ENCODE measurements around the gene DBP.

DBP gene

GRCh38 chr19:48678201-48678600, 41.0 kb upstream of the DBP start:
- TF ChIP-seq CTCF (conservative IDR thresholded peaks at IDR 0.05; ENCODE audit: control insufficient read depth, insufficient read depth, low read depth, low read length): no peak
- no peak for DNase-seq (ENCODE audit: low read depth)
- no peak overlapping the region for H3K4me3 ChIP-seq (ENCODE audit: control insufficient read depth, low read depth, low read length)

- DNase-seq (ENCODE audit: low read depth): no peak
- no peak overlapping the region for H3K4me3 ChIP-seq (ENCODE audit: control insufficient read depth, low read depth, low read length)
- no peak for TF ChIP-seq CTCF (conservative IDR thresholded peaks at IDR 0.05; ENCODE audit: control insufficient read depth, insufficient read depth, low read depth, low read length)
Measured at GRCh38 chr19:48676887-48677286, 39.7 kb upstream of the DBP start.

- no peak for TF ChIP-seq CTCF (conservative IDR thresholded peaks at IDR 0.05; ENCODE audit: control insufficient read depth, insufficient read depth, low read depth, low read length)
- no peak overlapping the region for H3K4me3 ChIP-seq (ENCODE audit: control insufficient read depth, low read depth, low read length)
- no peak for DNase-seq (ENCODE audit: low read depth)
Measured at GRCh38 chr19:48676487-48676886, 39.3 kb upstream of the DBP start.

- TF ChIP-seq CTCF (conservative IDR thresholded peaks at IDR 0.05; ENCODE audit: control insufficient read depth, insufficient read depth, low read depth, low read length): peak; percentile 88
- no peak overlapping the region for H3K4me3 ChIP-seq (ENCODE audit: control insufficient read depth, low read depth, low read length)
- DNase-seq (ENCODE audit: low read depth): peak; percentile 80
Measured at GRCh38 chr19:48674921-48675824, 38.0 kb upstream of the DBP start.

GRCh38 chr19:48674216-48674809, 37.1 kb upstream of the DBP start:
- H3K4me3 ChIP-seq (ENCODE audit: control insufficient read depth, low read depth, low read length): no peak overlapping the region
- no peak for DNase-seq (ENCODE audit: low read depth)
- TF ChIP-seq CTCF (conservative IDR thresholded peaks at IDR 0.05; ENCODE audit: control insufficient read depth, insufficient read depth, low read depth, low read length): no peak

GRCh38 chr19:48673436-48674100, 36.4 kb upstream of the DBP start:
- TF ChIP-seq CTCF (conservative IDR thresholded peaks at IDR 0.05; ENCODE audit: control insufficient read depth, insufficient read depth, low read depth, low read length): no peak
- DNase-seq (ENCODE audit: low read depth): no peak
- no peak overlapping the region for H3K4me3 ChIP-seq (ENCODE audit: control insufficient read depth, low read depth, low read length)
